Dermis blood vessel endothelial cell (primary cell): ENCODE data around the gene ERP27. TPM values are rescaled to one million over a fixed set of nuclear protein-coding genes. Genes with fewer than 3 reads are reported as not detected.

Experiments used
- DNase-seq: peaks from one replicate; pipeline ENCODE4 v3.0.0; 2010
- total RNA-seq: library from RNA; depleted of rRNA; stranded (reverse); fragments of >200 nt; gene quantifications from 2 replicates; pipeline ENCODE4 v1.2.3, GENCODE V29; 2014

Gene ERP27
- total RNA-seq, 1 donor from 2014 or later, result not detected

DNA sequence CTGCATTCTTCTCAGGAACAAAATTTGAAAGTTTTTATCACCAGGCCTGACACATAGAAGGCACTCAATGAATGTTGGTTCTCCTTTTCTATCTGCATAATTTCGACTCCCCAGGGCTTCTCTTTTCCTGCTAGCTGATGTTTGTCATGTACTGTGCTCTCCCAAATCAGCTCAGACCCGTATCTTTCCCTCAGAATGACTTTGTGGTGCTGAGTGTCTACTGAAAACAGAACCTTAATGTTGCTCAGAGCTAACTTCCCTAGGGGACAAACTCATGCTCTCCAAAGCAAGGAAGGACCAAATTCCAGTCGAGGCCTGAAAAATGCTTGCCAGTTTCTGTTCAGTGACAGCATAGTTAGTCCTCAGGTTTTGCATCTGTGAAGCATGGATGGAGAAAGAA lies 21.1 kb upstream of the ERP27 start:
- DNase-seq, result no peak

DNA sequence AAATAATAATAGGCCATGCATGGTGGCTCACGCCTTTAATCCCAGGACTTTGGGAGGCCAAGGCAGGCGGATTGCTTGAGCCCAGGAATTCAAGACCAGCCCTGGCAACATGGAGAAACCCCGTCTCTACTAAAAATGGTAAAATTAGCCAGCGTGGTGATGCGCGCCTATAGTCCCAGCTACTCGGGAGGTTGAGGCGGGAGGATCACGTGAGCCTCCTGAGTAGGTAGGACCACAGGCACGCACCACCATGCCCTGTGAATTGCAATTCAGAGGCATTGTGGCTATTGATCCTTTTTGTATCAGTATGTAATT lies 20.7 kb upstream of the ERP27 start:
- DNase-seq, result no peak

DNA sequence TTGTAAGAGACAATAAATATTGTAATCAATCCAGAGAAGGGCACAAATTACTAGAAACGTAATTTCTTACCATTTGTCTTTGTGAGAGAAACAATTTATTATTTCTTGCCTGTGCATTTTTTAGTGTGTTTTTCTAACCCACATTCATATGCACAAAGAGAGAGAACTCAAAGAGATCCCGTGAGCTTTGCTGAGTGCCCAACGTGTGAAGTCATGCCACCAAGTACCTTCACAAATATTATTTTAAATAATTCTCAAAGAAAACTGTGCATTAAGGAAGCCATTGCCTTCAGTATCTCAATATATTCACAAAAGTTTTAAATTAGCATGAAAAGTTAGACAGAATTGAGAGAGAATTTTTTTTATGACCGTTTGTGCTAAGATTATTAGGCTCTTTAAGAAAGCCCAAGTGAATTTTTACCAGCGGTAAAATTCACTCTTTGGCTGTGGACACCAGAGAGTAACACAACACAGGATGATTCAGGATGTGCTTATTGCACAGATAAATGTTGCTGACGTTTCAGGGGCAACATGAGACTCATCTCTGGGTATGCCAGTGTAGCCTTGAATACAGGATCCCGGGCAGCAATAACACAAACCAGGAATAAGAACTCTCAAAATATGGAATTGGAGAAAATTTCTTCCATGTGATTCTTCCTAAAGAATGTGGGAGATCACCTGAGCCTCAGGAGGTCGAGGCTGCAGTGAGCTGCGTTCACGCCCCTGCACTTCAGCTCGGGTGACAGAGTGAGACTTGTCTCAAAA lies 20.2 kb upstream of the ERP27 start:
- DNase-seq, result no peak

DNA sequence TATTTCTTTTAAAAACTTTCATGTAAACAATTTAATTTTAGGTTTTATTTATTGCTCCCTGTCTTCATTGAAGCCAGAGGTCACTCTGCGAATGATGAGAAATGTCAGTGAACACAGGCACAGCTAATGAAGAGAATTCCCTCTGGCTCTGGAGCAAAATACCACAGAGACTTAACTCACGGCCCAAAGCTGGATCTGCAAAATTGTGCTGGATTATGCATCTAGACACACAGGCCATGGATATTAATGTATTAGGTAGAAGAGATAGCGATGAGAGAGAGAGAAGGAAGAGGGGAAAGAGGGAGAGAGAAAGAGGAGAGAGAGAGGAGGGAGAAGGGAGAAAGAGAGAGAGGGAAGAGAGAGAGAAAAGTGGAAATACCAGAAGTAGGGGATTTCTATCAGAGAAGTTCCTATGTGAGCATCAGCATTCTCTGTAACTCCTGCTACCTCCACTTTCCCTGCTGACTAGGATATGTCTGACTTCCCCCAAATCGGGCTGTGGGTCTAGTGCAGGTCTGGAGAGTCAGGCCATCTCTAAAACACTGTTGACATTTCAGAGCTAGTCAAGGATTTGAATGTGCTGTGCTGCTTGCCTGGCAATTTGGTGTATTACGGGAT lies 19.3 kb upstream of the ERP27 start:
- no peak for DNase-seq

DNA sequence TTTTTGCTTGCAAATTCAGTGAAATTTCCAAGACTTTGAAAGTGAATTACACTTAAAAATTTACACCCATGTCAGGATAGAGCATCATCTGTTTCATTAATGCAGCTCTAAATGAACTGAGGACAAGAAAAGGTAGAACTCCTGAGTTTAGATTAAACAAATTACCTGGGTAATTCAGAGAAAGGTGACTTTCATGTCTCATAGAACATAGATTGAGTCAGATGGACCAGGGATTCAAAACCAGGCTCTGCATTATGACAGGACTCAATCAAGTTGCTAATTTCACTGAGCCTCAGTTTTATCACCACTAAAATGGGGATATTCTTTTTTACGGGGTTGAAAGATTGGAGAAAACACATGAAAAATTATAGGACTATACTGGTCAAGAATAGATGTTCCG lies 18.6 kb upstream of the ERP27 start:
- DNase-seq, result no peak

DNA sequence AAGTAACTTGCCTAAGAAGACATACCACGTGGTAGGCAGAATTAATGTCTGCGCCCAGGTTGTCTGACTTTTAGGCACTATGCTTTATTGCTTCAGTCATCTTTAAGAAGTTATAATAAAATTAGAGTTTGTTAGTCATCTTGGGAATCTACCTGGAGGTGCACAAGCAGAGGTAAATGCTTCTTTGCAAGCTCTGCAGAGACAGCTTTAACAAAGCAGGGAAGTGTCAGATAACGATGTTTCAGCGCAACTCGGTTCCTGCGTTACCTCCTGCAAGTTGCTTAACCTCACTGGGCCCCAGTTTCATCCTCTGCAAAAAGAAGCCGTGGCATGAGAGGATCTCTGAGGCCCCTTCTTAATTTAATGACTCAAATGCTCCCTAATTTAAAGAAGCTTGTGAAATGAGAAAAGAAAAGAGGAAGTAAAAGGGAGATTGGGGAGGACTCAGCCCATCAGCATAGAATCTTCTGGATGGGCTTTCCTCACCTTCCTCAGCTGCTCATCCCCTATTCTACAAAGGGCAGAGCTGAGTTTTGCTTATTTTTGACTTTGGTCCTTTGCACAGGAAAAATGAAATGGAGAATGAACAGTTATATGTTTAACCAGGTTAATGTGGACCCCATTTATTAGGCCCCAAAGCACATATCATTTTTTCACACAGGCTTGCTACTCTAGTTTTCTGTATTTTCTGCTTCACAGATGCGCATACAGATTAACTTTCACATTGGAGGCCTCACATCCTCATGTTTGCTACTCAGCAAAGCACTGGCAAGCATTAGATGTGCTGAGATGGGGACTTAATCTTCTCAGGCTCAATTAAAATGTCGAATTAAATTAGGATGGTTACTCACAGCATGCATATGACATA lies 17.9 kb upstream of the ERP27 start:
- DNase-seq, result no peak

DNA sequence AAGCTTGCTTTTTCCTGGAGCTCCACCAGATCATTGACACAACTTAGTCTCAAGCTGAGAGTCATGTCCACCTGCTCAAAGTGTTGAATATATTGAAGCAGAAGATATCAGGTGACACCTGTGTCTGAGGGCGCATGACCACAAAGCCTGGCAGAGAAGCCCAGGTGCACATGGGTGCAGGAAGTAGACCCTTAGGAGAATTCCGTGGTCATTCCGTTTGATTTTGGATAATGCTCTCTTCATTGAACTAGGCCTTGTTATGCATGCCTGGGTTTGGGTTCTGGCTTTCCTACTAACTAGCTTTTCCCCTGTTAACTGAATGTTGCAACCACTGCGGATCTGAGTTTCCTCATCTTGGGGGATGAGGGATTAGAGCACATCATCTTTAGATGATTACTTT lies 15.9 kb upstream of the ERP27 start:
- DNase-seq, result no peak

DNA sequence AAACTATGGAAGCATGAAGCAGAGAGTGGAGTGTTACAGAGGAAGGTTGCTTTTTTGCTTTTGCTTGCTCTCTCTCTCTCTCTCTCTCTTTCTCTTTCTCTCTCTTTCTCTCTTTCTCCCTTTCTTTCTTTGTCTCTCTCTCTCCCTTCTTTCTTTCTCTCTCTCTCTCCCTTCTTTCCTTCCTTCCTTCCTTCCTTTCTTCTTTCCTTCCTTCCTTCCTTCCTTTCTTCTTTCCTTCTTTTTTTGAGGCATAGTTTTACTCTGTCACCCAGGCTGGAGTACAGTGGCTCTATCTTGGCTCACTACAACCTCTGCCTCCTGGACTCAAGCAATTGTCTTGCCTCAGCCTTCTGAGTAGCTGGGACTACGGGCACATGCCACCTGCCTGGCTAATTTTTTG lies 15.4 kb upstream of the ERP27 start:
- DNase-seq, result no peak

DNA sequence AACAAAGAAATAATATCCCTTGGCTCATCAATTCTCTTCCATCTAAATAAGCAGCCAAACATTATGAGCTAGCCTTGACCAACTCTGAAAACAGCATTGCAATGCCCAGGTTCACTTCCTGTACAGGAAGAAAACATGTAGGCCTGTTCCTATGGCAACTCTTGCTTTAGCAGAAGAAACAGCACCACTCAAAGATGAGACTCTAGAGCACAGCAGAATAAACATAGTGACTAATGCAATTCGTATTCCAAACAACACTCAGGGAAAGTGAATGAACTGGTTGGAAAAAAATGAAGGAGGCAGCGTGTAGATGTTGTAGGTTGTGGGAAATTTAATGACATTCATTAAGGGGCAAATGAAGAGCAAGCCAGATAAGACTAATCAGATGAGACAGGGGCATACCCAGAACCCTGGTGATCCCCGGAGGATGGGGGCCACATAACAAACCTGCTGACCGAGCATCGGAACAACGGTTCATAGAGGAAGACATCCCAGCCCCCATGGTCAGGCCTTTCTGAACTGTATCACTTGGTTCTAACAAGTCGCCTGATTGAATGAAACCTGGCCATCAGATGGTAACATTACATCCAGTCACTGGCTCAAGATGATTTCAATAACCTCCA lies 14.1 kb upstream of the ERP27 start:
- DNase-seq, result peak; percentile 99

DNA sequence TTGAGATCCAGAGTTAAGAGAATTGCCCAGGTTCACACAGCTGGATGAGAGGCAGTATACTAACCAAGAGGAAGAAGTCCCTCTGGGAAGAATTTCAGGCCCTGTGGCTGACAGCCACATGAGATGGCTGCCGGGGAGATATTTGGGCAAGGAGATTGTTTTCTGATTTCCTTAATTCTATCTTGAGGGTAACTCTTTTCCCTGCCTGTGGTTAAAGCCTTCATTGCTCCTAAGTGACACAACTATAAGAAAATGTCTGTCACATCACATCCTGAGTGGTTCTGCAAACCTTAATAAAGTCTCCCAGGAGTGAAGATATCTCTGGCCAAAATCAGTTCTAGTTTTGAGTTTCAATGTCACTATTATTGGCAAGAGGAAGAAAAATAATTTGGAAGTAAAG lies 13.5 kb upstream of the ERP27 start:
- DNase-seq, result no peak

DNA sequence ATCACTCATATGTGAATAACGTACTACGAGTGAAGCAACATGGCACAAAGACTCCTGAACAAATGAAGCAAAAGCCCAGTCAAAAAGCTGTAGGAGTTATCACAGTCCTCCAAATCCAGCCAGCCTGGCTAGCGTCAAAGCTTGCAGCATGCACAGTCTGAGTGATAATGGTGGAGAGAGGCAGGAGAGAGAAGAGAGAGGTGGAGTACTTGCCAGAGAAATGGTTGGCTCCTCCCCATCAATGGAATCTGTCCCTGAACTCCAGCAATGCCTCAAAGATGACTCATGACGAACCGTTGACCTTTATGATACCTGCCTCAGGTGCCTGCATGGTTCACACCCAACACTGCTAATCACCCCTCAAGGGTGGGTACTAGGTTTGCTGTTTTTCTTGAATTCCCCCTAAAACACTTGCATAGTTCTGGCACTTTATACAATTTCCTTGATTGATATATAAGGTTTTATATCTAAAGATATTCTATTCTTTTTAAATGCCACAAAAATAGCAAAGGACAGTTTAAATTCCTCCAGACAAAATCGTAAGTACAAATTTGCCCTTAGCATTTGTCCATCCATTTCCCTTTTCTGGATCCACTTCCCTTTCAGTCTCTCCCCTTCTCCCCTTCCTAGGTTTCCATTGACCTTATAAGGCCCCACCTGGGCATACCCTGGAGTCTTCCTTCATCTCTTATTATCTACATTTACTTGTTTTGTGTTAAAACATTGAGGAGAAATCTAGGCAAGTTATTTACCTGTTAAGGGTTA lies 12.8 kb upstream of the ERP27 start:
- DNase-seq, result no peak

DNA sequence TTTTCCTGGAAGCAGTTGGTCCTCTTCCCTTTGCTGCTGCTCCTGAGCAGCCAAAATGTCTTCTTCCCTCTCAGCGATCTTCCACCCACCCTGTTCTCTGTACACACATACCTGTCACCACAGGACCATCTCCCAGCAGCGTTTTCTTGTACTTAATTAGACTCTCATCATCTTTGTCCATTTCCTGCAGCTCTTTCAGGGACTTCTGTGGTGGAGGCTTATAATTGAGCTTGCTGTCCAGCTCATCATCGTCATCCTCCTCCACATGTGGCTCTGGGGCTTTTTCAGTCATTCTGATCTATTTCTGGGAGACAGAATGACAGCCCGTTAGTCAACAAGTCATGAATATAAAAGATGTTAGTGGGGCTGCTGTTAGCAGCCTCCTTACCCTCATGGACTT lies 12.1 kb upstream of the ERP27 start:
- DNase-seq, result no peak

DNA sequence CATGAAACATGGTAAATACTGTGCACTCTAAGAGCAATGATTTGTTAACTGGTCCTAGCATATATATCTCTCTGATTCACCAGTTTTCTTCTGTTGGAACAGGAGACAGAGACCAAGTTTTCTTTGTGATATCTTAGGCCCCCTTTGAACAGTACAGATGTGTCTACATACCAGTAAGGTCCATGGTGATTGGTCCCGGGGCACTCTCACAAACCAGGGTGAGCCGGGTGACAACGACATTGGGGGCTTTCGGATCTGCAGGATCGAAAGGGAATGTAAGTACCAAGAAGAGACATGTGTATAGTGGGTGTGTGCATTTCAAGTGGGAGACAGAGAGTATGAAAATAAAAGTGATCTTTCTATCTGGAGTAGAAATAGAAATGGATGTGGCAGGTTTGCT lies 11.3 kb upstream of the ERP27 start:
- no peak for DNase-seq

DNA sequence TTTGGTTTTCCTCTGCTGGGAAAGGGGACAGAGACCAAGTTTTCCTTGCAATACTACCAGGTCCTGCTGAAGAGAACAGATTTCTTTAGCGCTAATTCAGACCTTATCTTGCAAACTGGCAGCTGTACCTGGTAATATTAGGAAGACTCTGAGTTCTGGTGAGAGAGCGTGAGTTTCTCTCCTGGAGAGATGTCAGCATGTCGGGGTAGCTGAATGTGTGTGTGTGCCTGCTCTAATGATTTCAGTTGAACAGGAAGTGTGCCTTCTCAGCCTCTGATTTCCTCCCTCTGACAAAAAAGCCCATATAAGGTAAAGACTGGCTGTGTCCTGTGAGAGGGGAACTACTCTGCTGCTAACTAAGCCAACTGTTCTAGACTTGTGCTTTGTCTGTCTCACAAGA lies 10.3 kb upstream of the ERP27 start:
- peak; percentile 97 for DNase-seq

DNA sequence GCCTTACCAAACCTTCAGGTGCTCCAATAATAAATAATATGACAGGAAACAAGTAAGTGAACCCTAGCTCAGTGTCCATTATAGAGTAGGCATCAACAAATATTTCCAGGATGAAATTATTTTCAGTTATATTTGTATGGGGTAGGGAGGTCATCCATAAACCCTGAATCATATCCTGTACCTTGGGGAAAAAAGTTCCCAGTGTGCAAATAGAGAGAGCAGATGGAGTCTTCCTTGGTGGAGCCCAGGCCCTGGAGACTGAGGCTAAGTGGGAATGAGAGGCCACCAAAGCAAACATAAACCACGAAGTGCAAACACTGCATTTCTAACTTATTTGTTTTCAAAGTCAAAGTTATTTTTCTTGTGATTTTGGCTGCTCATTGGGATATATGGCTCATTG lies 8.5 kb upstream of the ERP27 start:
- DNase-seq, result peak; percentile 53

DNA sequence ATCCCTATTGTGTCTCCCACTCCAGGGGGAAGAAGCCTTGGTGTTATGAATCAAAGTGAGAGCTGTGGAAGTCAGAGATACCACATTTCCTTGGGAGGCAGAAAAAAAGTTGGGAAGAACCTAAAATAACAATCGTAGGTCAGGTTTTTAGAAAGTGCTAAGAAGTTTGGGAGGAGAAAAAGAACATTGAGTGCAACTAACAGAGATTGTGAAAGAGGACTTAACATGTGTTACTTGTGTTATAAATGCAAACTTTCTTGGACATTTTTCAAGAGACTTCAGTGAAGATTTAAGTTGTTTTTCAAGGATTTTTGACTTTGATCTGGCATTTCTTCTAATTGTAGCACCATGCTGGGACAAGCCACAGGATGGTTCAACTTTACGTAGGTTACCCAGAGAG lies 7.8 kb upstream of the ERP27 start:
- DNase-seq, result no peak

DNA sequence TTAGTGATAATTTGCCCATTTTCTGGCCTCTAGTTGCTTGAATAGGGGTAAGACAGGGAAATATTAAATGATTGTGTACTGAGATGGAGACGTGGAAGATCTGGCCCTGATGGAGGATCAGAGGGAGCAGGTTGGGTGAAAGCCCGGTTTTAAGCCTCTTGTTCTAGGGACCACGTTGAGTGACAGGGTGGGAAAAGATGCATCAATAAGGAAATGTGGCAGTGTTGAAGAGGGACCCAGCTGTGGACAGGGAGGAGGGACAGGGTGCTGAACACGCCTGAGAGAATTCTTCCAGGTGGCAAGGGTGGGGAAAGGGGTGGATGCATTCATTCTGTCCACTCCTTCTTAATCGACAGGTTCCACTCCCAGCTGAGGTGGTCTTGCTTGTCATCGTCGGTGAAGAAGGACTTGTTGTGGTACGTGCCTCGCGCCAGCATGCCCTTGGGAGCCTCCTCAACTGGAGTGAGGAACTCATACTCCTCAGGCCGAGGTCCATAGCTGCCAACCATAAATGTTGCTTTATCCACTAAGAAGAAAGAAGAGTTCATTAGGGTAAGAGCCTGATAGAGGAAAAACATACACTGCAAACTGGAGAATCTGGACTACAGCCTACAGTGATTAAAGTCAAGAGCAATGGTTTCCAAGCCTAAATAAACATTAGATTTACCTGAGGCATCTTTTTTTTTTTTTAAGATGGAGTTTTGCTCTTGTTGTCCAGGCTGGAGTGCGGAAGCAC lies 4.0 kb upstream of the ERP27 start:
- DNase-seq, result no peak

DNA sequence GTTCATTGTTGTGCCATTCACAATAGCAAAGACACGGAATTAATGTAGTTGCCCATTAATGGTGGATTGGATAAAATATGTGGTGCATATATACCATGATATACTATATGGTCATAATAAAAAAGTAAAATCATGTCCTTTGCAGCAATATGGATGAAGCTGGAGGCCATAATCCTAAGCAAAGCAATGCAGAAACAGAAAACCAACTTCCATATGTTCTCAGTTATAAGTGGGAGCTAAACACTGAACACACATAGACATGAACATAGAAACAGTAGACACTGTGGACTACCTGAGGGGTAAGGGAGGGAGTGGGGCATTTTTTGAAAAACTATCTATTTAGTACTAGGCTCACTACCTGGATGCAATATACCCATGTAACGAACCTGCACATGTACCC lies 3.0 kb upstream of the ERP27 start:
- no peak for DNase-seq

DNA sequence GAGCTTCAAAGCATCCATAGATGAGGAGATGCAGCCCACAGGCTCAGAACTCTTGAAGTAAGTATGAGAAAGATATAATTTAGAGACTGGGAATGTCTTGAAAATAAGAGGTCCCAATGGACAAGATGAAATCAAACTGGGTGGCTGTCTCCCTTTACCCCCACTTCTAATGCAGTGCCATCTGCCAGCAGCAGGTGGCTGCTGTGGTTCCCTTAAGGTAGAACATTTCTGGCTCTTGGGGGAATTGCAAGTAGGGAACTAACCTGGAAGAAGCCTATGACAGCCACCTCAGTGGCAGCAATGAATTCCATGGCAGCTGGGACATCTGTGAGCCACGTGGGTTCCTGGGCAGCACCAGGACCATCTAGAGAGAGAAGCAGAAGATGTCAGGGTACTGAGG lies 648 bp downstream of the ERP27 start:
- no peak for DNase-seq

DNA sequence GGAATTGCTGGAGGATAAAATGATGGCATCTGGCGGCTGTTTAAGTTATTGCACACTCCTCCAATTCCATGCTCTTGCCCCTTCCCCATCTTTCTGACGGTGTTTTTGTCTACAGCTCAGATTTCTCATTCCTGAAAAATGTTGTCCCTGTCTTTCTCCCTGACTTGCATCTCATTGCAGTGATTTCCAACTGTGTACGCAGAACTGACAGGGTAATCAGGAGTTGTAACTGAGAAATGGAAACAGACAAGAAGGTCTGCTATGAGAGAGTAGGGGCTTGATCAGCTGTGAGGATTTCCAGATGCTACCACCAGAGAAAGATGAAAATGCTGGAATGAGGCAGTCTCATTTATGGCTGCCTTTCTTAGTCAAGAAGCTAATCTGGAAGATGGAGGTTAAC lies 1.3 kb downstream of the ERP27 start:
- DNase-seq, result no peak

DNA sequence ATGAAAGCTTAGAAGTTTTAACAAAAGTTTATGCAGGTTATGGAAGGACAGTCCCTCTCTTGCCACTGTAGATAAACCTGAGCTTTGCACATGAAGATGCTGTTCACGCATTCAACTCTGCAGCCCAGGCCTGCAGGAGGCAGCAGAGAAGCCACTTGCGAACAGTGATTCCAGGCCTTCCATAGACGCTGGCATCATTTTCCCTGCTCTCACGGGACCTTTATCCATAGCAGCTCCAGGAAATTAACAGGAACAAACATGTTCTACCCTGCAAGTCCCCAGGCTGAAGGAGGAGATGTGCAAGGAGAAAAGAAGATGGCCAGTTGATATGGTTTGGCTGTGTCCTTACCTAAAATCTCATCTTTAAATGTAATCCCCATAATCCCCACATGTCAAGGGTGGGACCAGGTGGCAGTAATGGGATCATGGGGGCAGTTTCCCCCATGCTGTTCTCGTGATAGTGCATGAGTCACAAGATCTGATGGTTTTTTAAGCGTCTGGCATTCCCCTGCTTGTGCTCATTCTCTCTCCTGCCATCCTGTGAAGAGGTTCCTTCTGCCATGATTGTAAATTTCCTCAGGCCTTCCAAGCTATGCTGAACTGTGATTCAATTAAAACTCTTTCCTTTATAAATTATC lies 2.0 kb downstream of the ERP27 start:
- DNase-seq, result peak; percentile 30

DNA sequence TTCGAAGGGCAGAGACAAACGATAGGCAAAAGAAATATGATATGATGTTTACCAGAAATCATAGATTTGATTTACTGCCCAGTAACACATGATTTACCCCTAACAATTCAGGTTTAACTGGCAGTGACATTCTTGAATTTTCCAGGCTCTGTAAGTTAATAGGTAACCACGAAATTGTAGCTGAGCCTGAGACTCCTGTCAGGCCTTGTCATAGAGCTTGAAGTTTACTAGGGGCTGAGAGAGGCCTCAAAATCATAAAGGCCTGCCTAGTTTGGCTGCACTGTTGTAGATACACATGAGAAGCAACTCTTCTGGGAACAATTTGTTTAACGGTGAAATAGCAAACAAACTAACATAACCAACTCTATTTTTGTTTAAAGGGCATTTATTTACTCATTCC lies 3.3 kb downstream of the ERP27 start:
- no peak for DNase-seq
